ENCODE measurements around the gene TAF11L9. TPM values are rescaled to one million over a fixed set of nuclear protein-coding genes. Genes with fewer than 3 reads are reported as not detected.

The TAF11L9 gene
- total and polyA plus RNA-seq, 2 experiments from 2014 or later = not detected

- DNase-seq (ENCODE audit: low spot score) = no peak
- H3K9me2 ChIP-seq (ENCODE audit: insufficient read depth) = no peaks in the 10 kb centered on the region
- Mint-ChIP-seq H3K36me3 (ENCODE audit: low read depth) (no peaks in the 10 kb centered on the region), H3K27me3 (ENCODE audit: insufficient read depth, low read depth, poor library complexity) (peaks cover 3% of the 10 kb centered on the region), H3K4me3 (no peak overlapping the region), H3K27ac (no peak overlapping the region), H3K9me3 (no peaks in the 10 kb centered on the region), H3K4me1 (no peaks in the 10 kb centered on the region)
- no peaks in the 10 kb centered on the region for H3K27me3 ChIP-seq (ENCODE audit: insufficient read depth)
- ATAC-seq = no peak
- no peak overlapping the region for H3K27ac ChIP-seq (ENCODE audit: low read depth)
- H3K4me1 ChIP-seq (ENCODE audit: insufficient read depth) = no peaks in the 10 kb centered on the region
- H3K36me3 ChIP-seq (ENCODE audit: insufficient read depth) = no peaks in the 10 kb centered on the region
- no peak overlapping the region for H2AFZ ChIP-seq
- no peak overlapping the region for H3K4me3 ChIP-seq
- TF ChIP-seq ZNF331 (CRISPR knock-in tag; IDR thresholded peaks at IDR 0.05; ENCODE audit: low read depth) (no peak), JUNB (IDR thresholded peaks at IDR 0.05; ENCODE audit: unreplicated experiment) (no peak), REST (IDR thresholded peaks at IDR 0.05; ENCODE audit: unreplicated experiment) (no peak), ZNF114 (CRISPR knock-in tag; IDR thresholded peaks at IDR 0.05) (no peak), CREB1 (CRISPR knock-in tag; IDR thresholded peaks at IDR 0.05; ENCODE audit: low read depth) (no peak), CTCF (conservative IDR thresholded peaks at IDR 0.05; ENCODE audit: low read depth in 2 of 2) (no peak), STAT1 (IDR thresholded peaks at IDR 0.05; ENCODE audit: unreplicated experiment) (no peak), POLR2AphosphoS5 (IDR thresholded peaks at IDR 0.05; ENCODE audit: low read depth) (no peak), EZH2phosphoT487 (IDR thresholded peaks at IDR 0.05; ENCODE audit: unreplicated experiment) (no peak), ETS1 (IDR thresholded peaks at IDR 0.05) (no peak), NANOG (IDR thresholded peaks at IDR 0.05; ENCODE audit: borderline replicate concordance) (no peak), EZH2 (IDR thresholded peaks at IDR 0.05; ENCODE audit: low read depth, unreplicated experiment) (no peak), ZNF462 (CRISPR knock-in tag; IDR thresholded peaks at IDR 0.05) (no peak)
- no peak overlapping the region for H3K4me2 ChIP-seq
- no peaks in the 10 kb centered on the region for H4K20me1 ChIP-seq (replicated peaks; ENCODE audit: insufficient read depth)
- no peaks in the 10 kb centered on the region for H3F3A ChIP-seq (replicated peaks; ENCODE audit: low read depth)
- H3K79me2 ChIP-seq (replicated peaks; ENCODE audit: insufficient read depth) = no peaks in the 10 kb centered on the region
Measured at GRCh38 chr5:17619354-17619753, 25.2 kb upstream of the TAF11L9 start.

Data from GM23338 (cell line).